Heart left ventricle (tissue), 13 donors: ENCODE measurements around the gene PYHIN1.

Experiments used
- CTCF ChIP-seq, 12 donors: fragments of 200-600 bp; sonication (generic) in 4 of 12; IDR thresholded peaks; one replicate each; pipeline versions ENCODE4 v1.5.0 to v1.8.0; 2018 to 2022; ENCODE audit warnings: antibody characterized with exemption in 12 of 12, mild to moderate bottlenecking in 5 of 12
- POLR2A ChIP-seq, 2 donors: fragments of 450-650 bp; IDR thresholded peaks; one replicate each; pipeline ENCODE4 v1.6.1; 2017; ENCODE audit warnings: antibody characterized with exemption in 2 of 2, mild to moderate bottlenecking in 2 of 2, moderate library complexity in 2 of 2
- donor health status: ischemic (EF 13 %, LVEDD 7.1; RV severe dilation, severe dysfunction).
- donor health status: DM: no; HTN: yes; CAD: no.
- donor health status: DM: no; HTN: no; CAD: no.
- donor health status: ischemic (EF 25% LVEDD 6.9; RV normal size, moderate dysfunction).
- donor health status: ischemic (EF 25% LVEDD 5.7; RV mildly dilated, moderate dysfunction).
- donor health status: ischemic (EF 35%, LVEDD 5.7; RV mildly dilated, moderate dysfunction).
- donor health status: nonischemic (EF 11% LVEDD 7.7; RV severe dilation, severe dysfunction).
- donor health status: DM: yes; HTN: yes; CAD: no.
- donor health status: PGD.
- donor health status: ischemic (EF 29% LVEDD 5.4; RV normal size, mild dysfunction).
- donor health status: nonischemic (EF 23%, LVEDD 6.1; RV moderate dilation, normal function).

GRCh38 chr1:159010391-159010790, 79.0 kb downstream of the PYHIN1 start:
- TF ChIP-seq CTCF (IDR thresholded peaks at IDR 0.05) (no peak), POLR2A (IDR thresholded peaks at IDR 0.05) (no peak)
